ENCODE data around the gene USP14. TPM values are rescaled to one million over a fixed set of nuclear protein-coding genes. Genes with fewer than 3 reads are reported as not detected.

The USP14 gene
- total RNA-seq, 6 donors from 2014 or later: 11.5 to 41.2 (median 33.0) TPM

GRCh38 chr18:210075-210474 is 51.7 kb downstream of the USP14 start:
- H3K36me3 ChIP-seq: peaks cover 18 to 86% (median 41%) of the 10 kb centered on the region in 4 donors

GRCh38 chr18:210733-211132 is 52.4 kb downstream of the USP14 start:
- no peak for ATAC-seq (ENCODE audit: low FRiP score in 2 of 2)
- H3K4me3 ChIP-seq: no peak overlapping the region
- peaks cover 12 to 86% (median 41%) of the 10 kb centered on the region in 4 donors for H3K36me3 ChIP-seq
- no peaks in the 10 kb centered on the region for H3K27me3 ChIP-seq
- H3K27ac ChIP-seq: no peak overlapping the region
- WGBS, 2 donors: 93% methylated on average over 4 of the region's 4 CpGs
- DNase-seq: no peak
- TF ChIP-seq EP300 (IDR thresholded peaks at IDR 0.05): no peak
- TF ChIP-seq POLR2AphosphoS5 (IDR thresholded peaks at IDR 0.05): no peak
- TF ChIP-seq POLR2A (IDR thresholded peaks at IDR 0.05): no peak
- TF ChIP-seq CTCF (IDR thresholded peaks at IDR 0.05): no peak
- no peaks in the 10 kb centered on the region for H3K4me1 ChIP-seq
- H3K9me3 ChIP-seq: no peaks in the 10 kb centered on the region

More at GRCh38 chr18:210075-210474, 51.7 kb downstream of the USP14 start:
- H3K4me1 ChIP-seq: no peaks in the 10 kb centered on the region
- 96 to 100% methylated on average over 1 of the region's 1 CpG for WGBS, 2 donors
- H3K27me3 ChIP-seq: no peaks in the 10 kb centered on the region
- TF ChIP-seq POLR2AphosphoS5 (IDR thresholded peaks at IDR 0.05) (no peak), CTCF (IDR thresholded peaks at IDR 0.05) (no peak), POLR2A (IDR thresholded peaks at IDR 0.05) (no peak), EP300 (IDR thresholded peaks at IDR 0.05) (no peak)
- H3K4me3 ChIP-seq: no peak overlapping the region
- H3K27ac ChIP-seq: no peak overlapping the region
- ATAC-seq (ENCODE audit: low FRiP score in 2 of 2): no peak
- no peak for DNase-seq
- H3K9me3 ChIP-seq: no peaks in the 10 kb centered on the region

- Histone ChIP-seq H3K4me3 (no peak overlapping the region), H3K9me3 (no peaks in the 10 kb centered on the region), H3K36me3 (peaks cover 8 to 86% (median 44%) of the 10 kb centered on the region in 4 donors), H3K27me3 (no peaks in the 10 kb centered on the region), H3K27ac (no peak overlapping the region), H3K4me1 (no peaks in the 10 kb centered on the region)
- TF ChIP-seq EP300 (IDR thresholded peaks at IDR 0.05): no peak
- no peak for TF ChIP-seq CTCF (IDR thresholded peaks at IDR 0.05)
- no peak for TF ChIP-seq POLR2A (IDR thresholded peaks at IDR 0.05)
- no peak for TF ChIP-seq POLR2AphosphoS5 (IDR thresholded peaks at IDR 0.05)
- no peak for ATAC-seq (ENCODE audit: low FRiP score in 2 of 2)
- DNase-seq: no peak
Observed at GRCh38 chr18:211582-211981, 53.2 kb downstream of the USP14 start.

GRCh38 chr18:212780-213179 is 54.4 kb downstream of the USP14 start:
- TF ChIP-seq POLR2AphosphoS5 (IDR thresholded peaks at IDR 0.05) (no peak), EP300 (IDR thresholded peaks at IDR 0.05) (no peak), CTCF (IDR thresholded peaks at IDR 0.05) (no peak), POLR2A (IDR thresholded peaks at IDR 0.05) (no peak)
- no peaks in the 10 kb centered on the region for H3K27me3 ChIP-seq
- no peaks in the 10 kb centered on the region for H3K9me3 ChIP-seq
- H3K4me3 ChIP-seq: no peak overlapping the region
- ATAC-seq (ENCODE audit: low FRiP score in 2 of 2) (no peak), DNase-seq (no peak)
- H3K4me1 ChIP-seq: no peaks in the 10 kb centered on the region
- H3K36me3 ChIP-seq: peaks cover 10 to 92% (median 52%) of the 10 kb centered on the region in 4 donors
- no peak overlapping the region for H3K27ac ChIP-seq
- 67 to 87% methylated on average over 1 of the region's 1 CpG for WGBS, 2 donors

- no peak for ATAC-seq (ENCODE audit: low FRiP score in 2 of 2)
- no peaks in the 10 kb centered on the region for H3K27me3 ChIP-seq
- 81 to 84% methylated on average over 4 of the region's 4 CpGs for WGBS, 2 donors
- H3K36me3 ChIP-seq: peaks cover 10 to 99% (median 56%) of the 10 kb centered on the region in 4 donors
- H3K9me3 ChIP-seq: no peaks in the 10 kb centered on the region
- no peak overlapping the region for H3K4me3 ChIP-seq
- no peak overlapping the region for H3K27ac ChIP-seq
- no peaks in the 10 kb centered on the region for H3K4me1 ChIP-seq
- DNase-seq: no peak
- TF ChIP-seq POLR2A (IDR thresholded peaks at IDR 0.05) (no peak), POLR2AphosphoS5 (IDR thresholded peaks at IDR 0.05) (no peak), EP300 (IDR thresholded peaks at IDR 0.05) (no peak), CTCF (IDR thresholded peaks at IDR 0.05) (no peak)
Observed at GRCh38 chr18:213505-213904, 55.1 kb downstream of the USP14 start.

All from upper lobe of left lung (tissue), 6 donors.